Astrocyte (in vitro differentiated cells and primary cell): Measurements from ENCODE around the gene SLC35B3. TPM values are rescaled to one million over a fixed set of nuclear protein-coding genes. Genes with fewer than 3 reads are reported as not detected.

Experiments used
- DNase-seq: peaks from one replicate; pipeline ENCODE4 v3.0.0-alpha.2; 2010; ENCODE audit warnings: low read depth
- FAIRE-seq: peaks from 2 replicates; lab custom pipeline; 2011; peaks lifted over from hg19 to GRCh38; lab: Jason Lieb, UNC
- H2AFZ ChIP-seq: 2 replicates; pipeline ENCODE4 v1.6.0; 2012; ENCODE audit warnings: low read depth, low read length, inconsistent platforms
- H3K27ac ChIP-seq: 2 replicates; pipeline ENCODE4 v1.5.1; 2011; ENCODE audit warnings: low read depth, low read length, inconsistent platforms
- H3K27me3 ChIP-seq: 2 replicates; pipeline ENCODE4 v1.6.0; 2011; ENCODE audit warnings: low read length, inconsistent platforms; ENCODE audit not compliant: insufficient read depth
- H3K36me3 ChIP-seq: 2 replicates; pipeline ENCODE4 v1.5.1; 2011; ENCODE audit warnings: low read length, inconsistent platforms; ENCODE audit not compliant: insufficient read depth
- H3K4me1 ChIP-seq: 2 replicates; pipeline ENCODE4 v1.5.1; 2011; ENCODE audit warnings: low read length, inconsistent platforms; ENCODE audit not compliant: insufficient read depth
- H3K4me2 ChIP-seq: 2 replicates; pipeline ENCODE4 v1.6.0; 2012; ENCODE audit warnings: low read length, inconsistent platforms
- H3K4me3 ChIP-seq: 2 replicates; pipeline ENCODE4 v1.5.1; 2011; ENCODE audit warnings: low read depth, mild to moderate bottlenecking, low read length, inconsistent platforms; ENCODE audit not compliant: insufficient read depth
- H3K79me2 ChIP-seq: 2 replicates; pipeline ENCODE4 v1.6.0; 2012; ENCODE audit warnings: mild to moderate bottlenecking, low read length, inconsistent platforms; ENCODE audit not compliant: insufficient read depth
- H3K9ac ChIP-seq: 2 replicates; pipeline ENCODE4 v1.6.0; 2012; ENCODE audit warnings: mild to moderate bottlenecking, low read length, inconsistent platforms
- H3K9me3 ChIP-seq: 2 replicates; pipeline ENCODE4 v1.5.1; 2012; ENCODE audit warnings: low read depth, mild to moderate bottlenecking, low read length, inconsistent platforms; ENCODE audit not compliant: insufficient read depth
- H4K20me1 ChIP-seq: 2 replicates; pipeline ENCODE4 v1.6.0; 2012; ENCODE audit warnings: low read length, inconsistent platforms; ENCODE audit not compliant: insufficient read depth
- H3K27ac Mint-ChIP-seq: one replicate; pipeline ENCODE4 v1.8.0; 2021; ENCODE audit warnings: mild to moderate bottlenecking, mixed read lengths; ENCODE audit not compliant: unreplicated experiment
- H3K27me3 Mint-ChIP-seq: one replicate; pipeline ENCODE4 v1.8.0; 2021; ENCODE audit warnings: low read depth, mixed read lengths; ENCODE audit not compliant: unreplicated experiment
- H3K36me3 Mint-ChIP-seq: one replicate; pipeline ENCODE4 v1.8.0; 2021; ENCODE audit warnings: low read depth, mixed read lengths; ENCODE audit not compliant: unreplicated experiment
- H3K4me1 Mint-ChIP-seq: one replicate; pipeline ENCODE4 v1.8.0; 2021; ENCODE audit warnings: low read depth, mixed read lengths; ENCODE audit not compliant: unreplicated experiment
- H3K4me3 Mint-ChIP-seq: one replicate; pipeline ENCODE4 v1.8.0; 2021; ENCODE audit warnings: mild to moderate bottlenecking, moderate library complexity, mixed read lengths; ENCODE audit not compliant: unreplicated experiment
- H3K9me3 Mint-ChIP-seq: one replicate; pipeline ENCODE4 v1.8.0; 2021; ENCODE audit warnings: mild to moderate bottlenecking, mixed read lengths; ENCODE audit not compliant: unreplicated experiment
- EZH2 ChIP-seq: IDR thresholded peaks from 2 replicates; pipeline ENCODE4 v1.6.1; 2012; ENCODE audit warnings: mild to moderate bottlenecking, low read length, inconsistent platforms; ENCODE audit not compliant: insufficient read depth
- total RNA-seq: library from RNA; stranded (reverse); gene quantifications from 2 replicates; pipeline ENCODE4 v1.2.1, GENCODE V29; 2021
- TF ChIP-seq, protein P1 (sequence below): IDR thresholded peaks from 2 replicates; pipeline ENCODE4 v1.5.1; 2011; ENCODE audit warnings: low read depth, mild to moderate bottlenecking, inconsistent platforms, low read length, moderate library complexity; ENCODE audit not compliant: insufficient read depth

Gene SLC35B3
- total RNA-seq, 1 donor from 2014 or later = 32.4 TPM

DNA sequence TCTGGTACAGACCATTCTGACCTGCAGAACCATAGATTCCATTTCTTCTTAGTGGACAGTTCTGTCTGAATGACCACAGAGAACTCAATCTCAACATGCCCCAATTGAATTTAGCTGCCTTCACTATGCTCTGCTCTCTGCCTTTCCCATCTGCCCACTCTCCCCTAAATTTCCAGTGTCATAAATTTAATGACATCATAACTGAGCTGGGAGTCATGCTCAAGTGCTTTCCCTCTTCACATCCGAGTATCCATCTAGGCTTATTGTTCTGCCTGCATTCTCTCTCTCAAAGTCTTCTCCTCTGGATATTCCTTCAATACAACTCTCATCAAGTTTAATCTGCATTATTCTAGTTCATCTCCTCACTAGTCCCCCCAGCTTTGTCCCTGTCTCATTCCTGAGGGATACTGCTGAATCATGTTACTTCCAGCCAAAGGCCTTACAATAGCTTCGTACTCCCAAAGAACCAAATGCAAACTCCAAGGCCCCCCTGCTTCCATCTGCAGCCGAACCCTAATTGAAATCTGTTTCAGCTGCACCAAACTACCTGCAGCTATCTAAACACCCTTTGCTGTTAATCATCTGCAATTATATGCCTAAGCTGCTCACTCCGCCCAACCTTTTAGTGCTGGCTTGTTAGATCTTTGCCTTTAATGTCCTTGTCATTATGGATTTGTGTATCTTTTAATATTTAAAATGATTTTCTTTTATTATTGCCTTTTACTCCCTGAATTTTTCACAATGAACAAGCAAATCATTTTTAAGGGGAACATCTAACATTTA, 46.1 kb downstream of the SLC35B3 start:
- peaks cover 6% of the 10 kb centered on the region for H3K4me1 Mint-ChIP-seq
- FAIRE-seq = no peak
- H3K4me3 ChIP-seq = no peak overlapping the region

DNA sequence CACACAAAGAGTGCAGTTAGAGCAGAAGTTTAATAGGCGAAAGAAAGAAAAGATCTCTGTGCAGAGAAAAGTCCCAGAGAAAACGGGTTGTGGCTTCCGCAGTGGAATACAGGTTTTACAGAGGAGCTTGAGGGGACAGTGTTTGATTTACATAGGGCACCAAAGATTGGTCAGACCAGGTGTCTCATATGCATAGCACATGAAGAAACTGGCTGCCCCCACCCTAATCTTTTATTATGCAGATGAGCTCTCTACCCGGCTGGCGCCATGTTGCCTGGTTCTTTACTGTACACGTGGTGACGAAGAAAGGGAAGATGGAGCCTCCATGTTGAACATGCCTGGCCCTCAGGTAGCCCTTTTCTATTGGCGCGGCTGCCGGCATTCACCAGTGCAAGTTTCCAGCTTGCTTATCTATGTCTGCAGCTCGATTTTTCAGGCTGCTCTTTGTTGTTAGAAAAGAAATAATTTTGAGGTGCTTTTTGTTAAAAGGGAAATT, 47.4 kb downstream of the SLC35B3 start:
- DNase-seq (no peak), FAIRE-seq (no peak)
- H3K36me3 ChIP-seq = no peaks in the 10 kb centered on the region
- H3K9me3 ChIP-seq = no peaks in the 10 kb centered on the region
- H4K20me1 ChIP-seq = no peaks in the 10 kb centered on the region
- Mint-ChIP-seq H3K4me1 (peaks cover 6% of the 10 kb centered on the region), H3K36me3 (no peaks in the 10 kb centered on the region), H3K9me3 (no peaks in the 10 kb centered on the region), H3K4me3 (no peak overlapping the region), H3K27me3 (no peaks in the 10 kb centered on the region), H3K27ac (no peak overlapping the region)
- H3K27ac ChIP-seq = no peak overlapping the region
- H3K27me3 ChIP-seq = no peaks in the 10 kb centered on the region
- H3K4me2 ChIP-seq = no peak overlapping the region
- H3K4me1 ChIP-seq = no peaks in the 10 kb centered on the region
- no peak overlapping the region for H3K9ac ChIP-seq
- H3K79me2 ChIP-seq = no peaks in the 10 kb centered on the region
- H2AFZ ChIP-seq = no peak overlapping the region
- no peak overlapping the region for H3K4me3 ChIP-seq
- TF ChIP-seq EZH2 = no peak
- TF ChIP-seq, protein P1, sequence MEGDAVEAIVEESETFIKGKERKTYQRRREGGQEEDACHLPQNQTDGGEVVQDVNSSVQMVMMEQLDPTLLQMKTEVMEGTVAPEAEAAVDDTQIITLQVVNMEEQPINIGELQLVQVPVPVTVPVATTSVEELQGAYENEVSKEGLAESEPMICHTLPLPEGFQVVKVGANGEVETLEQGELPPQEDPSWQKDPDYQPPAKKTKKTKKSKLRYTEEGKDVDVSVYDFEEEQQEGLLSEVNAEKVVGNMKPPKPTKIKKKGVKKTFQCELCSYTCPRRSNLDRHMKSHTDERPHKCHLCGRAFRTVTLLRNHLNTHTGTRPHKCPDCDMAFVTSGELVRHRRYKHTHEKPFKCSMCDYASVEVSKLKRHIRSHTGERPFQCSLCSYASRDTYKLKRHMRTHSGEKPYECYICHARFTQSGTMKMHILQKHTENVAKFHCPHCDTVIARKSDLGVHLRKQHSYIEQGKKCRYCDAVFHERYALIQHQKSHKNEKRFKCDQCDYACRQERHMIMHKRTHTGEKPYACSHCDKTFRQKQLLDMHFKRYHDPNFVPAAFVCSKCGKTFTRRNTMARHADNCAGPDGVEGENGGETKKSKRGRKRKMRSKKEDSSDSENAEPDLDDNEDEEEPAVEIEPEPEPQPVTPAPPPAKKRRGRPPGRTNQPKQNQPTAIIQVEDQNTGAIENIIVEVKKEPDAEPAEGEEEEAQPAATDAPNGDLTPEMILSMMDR = no peak

More for the DNA sequence above, 46.1 kb downstream of the SLC35B3 start:
- no peak overlapping the region for H3K4me3 Mint-ChIP-seq
- Histone ChIP-seq H3K79me2 (no peaks in the 10 kb centered on the region), H3K27ac (no peak overlapping the region), H3K9ac (no peak overlapping the region), H2AFZ (no peak overlapping the region), H3K27me3 (no peaks in the 10 kb centered on the region), H4K20me1 (no peaks in the 10 kb centered on the region), H3K36me3 (no peaks in the 10 kb centered on the region), H3K4me1 (no peaks in the 10 kb centered on the region), H3K4me2 (no peak overlapping the region), H3K9me3 (no peaks in the 10 kb centered on the region)
- H3K9me3 Mint-ChIP-seq = no peaks in the 10 kb centered on the region
- H3K27ac Mint-ChIP-seq = no peak overlapping the region
- no peak for DNase-seq
- no peaks in the 10 kb centered on the region for H3K27me3 Mint-ChIP-seq
- TF ChIP-seq, protein P1 = no peak
- TF ChIP-seq EZH2 = no peak
- H3K36me3 Mint-ChIP-seq = no peaks in the 10 kb centered on the region

DNA sequence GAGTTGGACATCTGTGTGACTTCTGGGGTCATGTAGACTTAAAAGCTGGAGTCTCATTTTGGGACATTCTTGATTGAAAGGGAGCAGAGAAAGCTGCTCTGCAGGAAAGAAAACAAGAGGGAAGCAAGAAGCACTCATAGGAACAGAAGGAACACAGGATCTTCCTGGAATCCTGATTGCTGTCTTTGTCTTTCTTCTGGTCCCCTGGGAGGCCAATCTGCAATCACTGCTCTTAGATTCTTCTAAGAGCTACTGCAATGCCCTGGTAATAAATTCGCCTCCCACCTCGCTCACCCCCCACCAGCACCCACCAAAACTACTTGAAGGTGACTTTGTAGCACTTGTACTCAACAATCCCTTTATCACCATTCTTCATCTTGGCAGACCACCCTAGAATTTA, 51.8 kb downstream of the SLC35B3 start:
- Mint-ChIP-seq H3K27me3 (no peaks in the 10 kb centered on the region), H3K4me1 (peaks cover 2% of the 10 kb centered on the region), H3K4me3 (no peak overlapping the region), H3K36me3 (no peaks in the 10 kb centered on the region), H3K27ac (no peak overlapping the region), H3K9me3 (no peaks in the 10 kb centered on the region)
- no peak overlapping the region for H3K27ac ChIP-seq
- DNase-seq (no peak), FAIRE-seq (no peak)
- TF ChIP-seq, protein P1 = no peak
- TF ChIP-seq EZH2 = no peak
- no peak overlapping the region for H3K4me2 ChIP-seq
- no peak overlapping the region for H3K4me3 ChIP-seq
- H2AFZ ChIP-seq = no peak overlapping the region
- H4K20me1 ChIP-seq = no peaks in the 10 kb centered on the region
- H3K79me2 ChIP-seq = no peaks in the 10 kb centered on the region
- H3K36me3 ChIP-seq = no peaks in the 10 kb centered on the region
- no peak overlapping the region for H3K9ac ChIP-seq
- H3K4me1 ChIP-seq = no peaks in the 10 kb centered on the region
- no peaks in the 10 kb centered on the region for H3K27me3 ChIP-seq
- H3K9me3 ChIP-seq = no peaks in the 10 kb centered on the region
